SH-SY5Y (cell line): ENCODE data around the gene TTC28.

Source experiments
- GATA2 ChIP-seq: IDR thresholded peaks from 2 replicates; pipeline ENCODE4 v1.6.1; 2011; ENCODE audit warnings: mild to moderate bottlenecking, low read depth, low read length
- GATA3 ChIP-seq: IDR thresholded peaks from 2 replicates; pipeline ENCODE4 v1.6.1; 2011; ENCODE audit warnings: low read depth, mild to moderate bottlenecking, low read length, moderate library complexity

DNA sequence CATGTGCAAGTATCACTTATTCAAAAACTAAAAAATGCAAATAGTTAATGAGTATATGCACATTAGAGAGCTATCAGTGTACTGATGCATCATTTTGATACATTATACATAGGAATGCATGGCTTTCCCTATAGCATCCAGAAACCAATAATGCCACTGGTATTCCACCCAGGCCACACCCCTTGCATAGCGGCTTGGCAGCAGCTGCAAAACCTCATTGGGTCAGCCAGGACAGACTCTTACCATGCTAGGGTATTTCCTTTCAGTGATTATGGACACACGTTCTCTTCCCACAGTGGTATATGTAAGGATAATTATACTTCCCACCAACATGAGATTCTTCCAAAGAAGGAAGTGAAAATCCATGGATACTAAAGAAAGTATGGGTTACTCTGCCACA lies 614.7 kb downstream of the TTC28 start:
- no peak for TF ChIP-seq GATA2
- no peak for TF ChIP-seq GATA3
